Prostate gland (tissue), 2 donors: ENCODE measurements around the gene MPP3.

Source experiments
- CTCF ChIP-seq, 4 experiments: fragments of 200-600 bp in 2 of 4; fragments of 450-650 bp in 2 of 4; sonication (generic) in 2 of 4; IDR thresholded peaks; 1 replicate in 3 of 4; 2 replicates in 1 of 4; pipeline ENCODE4 v1.5.1; 2016 to 2019; ENCODE audit warnings: antibody characterized with exemption in 4 of 4, mild to moderate bottlenecking in 2 of 4, moderate library complexity in 2 of 4
- POLR2A ChIP-seq: fragments of 450-650 bp; IDR thresholded peaks from one replicate; pipeline ENCODE4 v1.6.1; 2016; ENCODE audit warnings: antibody characterized with exemption, mild to moderate bottlenecking
- POLR2AphosphoS5 ChIP-seq: sonication (generic); formaldehyde crosslinking; IDR thresholded peaks from one replicate; pipeline ENCODE4 v1.6.1; 2017; ENCODE audit warnings: antibody characterized with exemption

DNA sequence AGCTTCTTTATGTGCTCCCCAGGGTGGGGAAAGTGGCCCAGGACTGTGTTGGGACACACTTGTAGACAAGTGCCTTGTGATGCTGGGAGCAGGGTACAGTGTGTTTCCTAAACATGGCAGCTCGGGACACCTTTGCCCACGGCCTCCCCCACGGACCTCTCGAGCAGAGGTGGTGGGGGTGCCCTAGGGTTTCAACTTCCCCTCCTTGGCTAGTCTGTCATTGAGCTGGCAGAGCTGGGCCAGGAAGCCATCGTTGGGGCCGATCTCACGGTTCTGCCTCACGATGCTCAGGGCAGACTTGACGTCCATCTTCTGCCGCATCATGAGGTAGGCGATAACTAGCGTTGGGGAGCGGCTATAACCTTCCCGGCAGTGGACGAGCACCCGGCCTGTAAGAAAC lies 63.5 kb downstream of the MPP3 start:
- TF ChIP-seq POLR2A (no peak), POLR2AphosphoS5 (no peak), CTCF (IDR thresholded peaks at IDR 0.05) (no peak)
